K562 (cell line): ENCODE results near the gene POLK. TPM values are rescaled to one million over a fixed set of nuclear protein-coding genes. Genes with fewer than 3 reads are reported as not detected.
"Not testable (repeated sequence)": the region's sequence is repeated elsewhere in the genome, so short reads cannot be mapped to it uniquely, and the experiment has no call there.

Source experiments
- ATAC-seq: fragments of 200-7000 bp; cut with Tn5 transposase; 3 replicates; pipeline ENCODE4 v1.9.1; 2020; ENCODE audit warnings: moderate library complexity
- BruUV-seq: library from RNA; stranded (reverse); fragments of 400-500 nt; replicated peaks from 2 replicates; lab custom pipeline; 2021; lab: Mats Ljungman, UMichigan
- CTCF ChIA-PET: fragments of 300-600 bp; formaldehyde crosslinking; extraction: SDS; loops from one replicate; lab custom pipeline; 2021; ENCODE audit warnings: low intra/inter-chr PET ratio; lab: Yijun Ruan, JAX
- POLR2A ChIA-PET: fragments of 300-600, 350-650 bp; sonication (Branson Sonifier 250); formaldehyde crosslinking; extraction: SDS; loops from one replicate; lab custom pipeline; 2021; ENCODE audit warnings: antibody characterized with exemption, inconsistent platforms; lab: Yijun Ruan, JAX
- DNase-seq, 4 experiments: peaks; one replicate each; pipeline versions ENCODE4 v3.0.0 to v3.0.0-alpha.2; 2011 to 2018; ENCODE audit warnings: low spot score in 3 of 4, mixed read lengths in 3 of 4; ENCODE audit errors: extremely low read depth in 1 of 4
- FAIRE-seq: peaks from 2 replicates; lab custom pipeline; 2011; peaks lifted over from hg19 to GRCh38; lab: Jason Lieb, UNC
- H2AFZ ChIP-seq: 2 replicates; pipeline ENCODE4 v1.6.0; 2011; ENCODE audit warnings: low read depth, low read length, control low read depth, inconsistent platforms
- H3K27ac ChIP-seq: fragments of 200-600 bp; 3 replicates; pipeline ENCODE4 v1.8.0; 2011; ENCODE audit warnings: low read depth, mild to moderate bottlenecking, control low read depth, inconsistent platforms, low read length, moderate library complexity, mixed read lengths; ENCODE audit errors: extremely low read depth
- H3K27me3 ChIP-seq, 2 experiments: fragments of 300-600 bp in 1 of 2; 2 replicates in 1 of 2; 3 replicates in 1 of 2; pipeline versions ENCODE4 v1.6.0 to v1.8.0; 2011; ENCODE audit warnings: inconsistent platforms in 2 of 2, low read length in 2 of 2, mild to moderate bottlenecking in 1 of 2, mixed read lengths in 1 of 2, moderate library complexity in 1 of 2; ENCODE audit not compliant: control insufficient read depth in 2 of 2, insufficient read depth in 2 of 2
- H3K36me3 ChIP-seq: fragments of 300-600 bp; 3 replicates; pipeline ENCODE4 v1.8.0; 2011; ENCODE audit warnings: mild to moderate bottlenecking, low read length, inconsistent platforms; ENCODE audit not compliant: control insufficient read depth, insufficient read depth
- H3K4me1 ChIP-seq, 2 experiments: fragments of 200-600 bp in 1 of 2; replicated peaks in 1 of 2; 2 replicates in 1 of 2; 3 replicates in 1 of 2; pipeline versions ENCODE4 v1.5.1 to v1.8.0; 2011; ENCODE audit warnings: inconsistent platforms in 2 of 2, low read length in 2 of 2, mild to moderate bottlenecking in 1 of 2, mixed read lengths in 1 of 2, moderate library complexity in 1 of 2; ENCODE audit not compliant: control insufficient read depth in 2 of 2, insufficient read depth in 2 of 2
- H3K4me2 ChIP-seq: 2 replicates; pipeline ENCODE4 v1.6.1; 2011; ENCODE audit warnings: low read length, control low read depth, inconsistent platforms, mixed read lengths; ENCODE audit not compliant: insufficient read depth
- H3K4me3 ChIP-seq: fragments of 200-600 bp; sonication (generic), shearing (Covaris generic); 2 replicates; pipeline ENCODE4 v1.5.1; 2016; ENCODE audit warnings: control low read depth, inconsistent platforms
- H3K79me2 ChIP-seq: fragments of 200-600 bp; 3 replicates; pipeline ENCODE4 v1.8.0; 2011; ENCODE audit warnings: low read length, inconsistent platforms; ENCODE audit not compliant: control insufficient read depth, insufficient read depth
- H3K9ac ChIP-seq, 2 experiments: 2 replicates each; pipeline versions ENCODE4 v1.6.0 to v1.6.1; 2011; ENCODE audit warnings: low read depth in 2 of 2, low read length in 2 of 2, control low read depth in 1 of 2, inconsistent platforms in 1 of 2, mild to moderate bottlenecking in 1 of 2, mixed read lengths in 1 of 2; ENCODE audit not compliant: insufficient read depth in 1 of 2
- H3K9me1 ChIP-seq: one replicate; pipeline ENCODE4 v1.6.0; 2011; ENCODE audit warnings: inconsistent platforms, mild to moderate bottlenecking, low read length, moderate library complexity; ENCODE audit not compliant: control insufficient read depth, insufficient read depth
- H3K9me3 ChIP-seq: replicated peaks from 2 replicates; pipeline ENCODE4 v1.5.1; 2011; ENCODE audit warnings: low read depth, low read length, inconsistent platforms; ENCODE audit not compliant: control insufficient read depth, insufficient read depth
- H4K20me1 ChIP-seq: replicated peaks from 2 replicates; pipeline ENCODE4 v1.6.1; 2011; ENCODE audit warnings: low read length, inconsistent platforms, mixed read lengths; ENCODE audit not compliant: control insufficient read depth, insufficient read depth
- BCOR ChIP-seq: fragments of 450-650 bp; IDR thresholded peaks from 2 replicates; pipeline ENCODE4 v1.6.1; 2016
- BRCA1 ChIP-seq, 2 experiments: fragments of 450-650 bp in 1 of 2; sonication (generic) in 1 of 2; formaldehyde crosslinking in 1 of 2; IDR thresholded peaks; 2 replicates each; pipeline versions ENCODE4 v1.5.0 to v1.6.1; 2017 to 2020; ENCODE audit warnings: mild to moderate bottlenecking in 1 of 2, missing genetic modification reagents in 1 of 2
- CREM ChIP-seq: IDR thresholded peaks from 2 replicates; pipeline ENCODE4 v1.6.1; 2014; ENCODE audit warnings: antibody characterized with exemption, low read depth
- EGR1 ChIP-seq: fragments of 450-650 bp; conservative IDR thresholded peaks from 2 replicates; pipeline ENCODE4 v1.6.1; 2017; ENCODE audit warnings: mild to moderate bottlenecking
- KDM1A ChIP-seq, 2 experiments: fragments of 450-650 bp; IDR thresholded peaks; 2 replicates each; pipeline ENCODE4 v1.6.1; 2016; ENCODE audit warnings: mild to moderate bottlenecking in 2 of 2
- ZNF146 ChIP-seq: IDR thresholded peaks from one replicate; pipeline ENCODE4 v1.6.1; 2018; ENCODE audit warnings: missing compliant biosample characterization; ENCODE audit not compliant: unreplicated experiment
- WGBS: fragments of 100-300 bp; shearing (Covaris generic); methylation state at CpG from one replicate; pipeline ENCODE4 v1.1.6; 2016; ENCODE audit warnings: low coverage, mixed read lengths; ENCODE audit not compliant: insufficient coverage; ENCODE audit errors: missing lambda C conversion rate; 5-methylcytosine and 5-hydroxymethylcytosine counted together
- in situ Hi-C: fragments of 300-500 bp; cut with MboI; formaldehyde crosslinking; loops from 4 replicates; pipeline ENCODE4 v1.15.0; 2018; ENCODE audit warnings: inconsistent platforms, mixed read lengths
- intact Hi-C: fragments of 100-400 bp; cut with micrococcal nuclease; formaldehyde crosslinking; loops from 2 replicates; pipeline ENCODE4 v1.14.2; 2022
- polyA plus RNA-seq, 8 experiments: library from polyadenylated mRNA; depleted of rRNA in 4 of 8; stranded (reverse) in 5 of 8; unstranded in 3 of 8; fragments of >200 nt; fragmentation: Nextera tagmentation in 2 of 8; fragmentation: Illumina TruSeq in 1 of 8; extraction: Ambion mirVana in 2 of 8; extraction: Trizol in 1 of 8; gene quantifications; 2 replicates each; pipeline versions ENCODE4 v1.2.1 to v1.2.3, GENCODE V29; 2011 to 2014; ENCODE audit warnings: inconsistent platforms in 1 of 8, missing spikeins in 1 of 8
- total RNA-seq, 7 experiments: library from RNA; depleted of rRNA in 6 of 7; stranded (reverse); fragments of >200 nt in 6 of 7; fragmentation: Illumina TruSeq in 2 of 7; extraction: Trizol in 2 of 7; gene quantifications; 2 replicates each; pipeline versions ENCODE4 v1.2.1 to v1.2.3, GENCODE V29; 2011 to 2021; ENCODE audit warnings: low replicate concordance in 1 of 7

POLK gene
- total and polyA plus RNA-seq, 9 of the 15 experiments (the other 6 are each of a cell fraction or from before 2014, with no cell fraction given) = 6.1 to 31.6 (median 16.5) TPM

DNA sequence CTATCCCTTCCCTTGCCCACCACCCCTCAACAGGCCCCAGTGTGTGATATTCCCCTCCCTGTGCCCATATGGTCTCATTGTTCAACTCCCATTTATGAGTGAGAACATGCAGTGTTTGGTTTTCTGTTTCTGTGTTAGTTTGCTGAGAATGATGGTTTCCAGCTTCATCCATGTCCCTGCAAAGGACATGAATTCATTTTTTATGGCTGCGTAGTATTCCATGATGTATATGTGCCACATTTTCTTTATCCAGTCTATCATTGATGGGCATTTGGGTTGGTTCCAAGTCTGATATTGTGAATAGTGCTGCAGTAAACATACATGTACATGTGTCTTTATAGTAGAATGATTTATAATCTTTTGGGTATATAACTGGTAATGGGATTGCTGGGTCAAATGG is 49.0 kb downstream of the POLK start:
- H3K36me3 ChIP-seq, H3K9me3 ChIP-seq, BruUV-seq, intact Hi-C loops, H3K4me3 ChIP-seq, H3K9me1 ChIP-seq, H3K27me3 ChIP-seq, H3K4me2 ChIP-seq, ATAC-seq, H3K27ac ChIP-seq, FAIRE-seq, H3K4me1 ChIP-seq, DNase-seq, POLR2A ChIA-PET, CTCF ChIA-PET, H4K20me1 ChIP-seq, in situ Hi-C loops, H3K9ac ChIP-seq, H2AFZ ChIP-seq: not testable (repeated sequence)
- H3K79me2 ChIP-seq = peaks cover 16% of the 10 kb centered on the region; the same call in 2 of the 3 replicates
- peak; percentile 88 for TF ChIP-seq ZNF146
- peak; percentile 39; the same call in 1 of the 2 replicates for TF ChIP-seq BCOR
- peak in 1 of 2 experiments; percentile 28; a peak in 1 of 4 replicates for TF ChIP-seq KDM1A (IDR thresholded peaks at IDR 0.05)
- 100% methylated on average over 1 of the region's 1 CpG for WGBS

DNA sequence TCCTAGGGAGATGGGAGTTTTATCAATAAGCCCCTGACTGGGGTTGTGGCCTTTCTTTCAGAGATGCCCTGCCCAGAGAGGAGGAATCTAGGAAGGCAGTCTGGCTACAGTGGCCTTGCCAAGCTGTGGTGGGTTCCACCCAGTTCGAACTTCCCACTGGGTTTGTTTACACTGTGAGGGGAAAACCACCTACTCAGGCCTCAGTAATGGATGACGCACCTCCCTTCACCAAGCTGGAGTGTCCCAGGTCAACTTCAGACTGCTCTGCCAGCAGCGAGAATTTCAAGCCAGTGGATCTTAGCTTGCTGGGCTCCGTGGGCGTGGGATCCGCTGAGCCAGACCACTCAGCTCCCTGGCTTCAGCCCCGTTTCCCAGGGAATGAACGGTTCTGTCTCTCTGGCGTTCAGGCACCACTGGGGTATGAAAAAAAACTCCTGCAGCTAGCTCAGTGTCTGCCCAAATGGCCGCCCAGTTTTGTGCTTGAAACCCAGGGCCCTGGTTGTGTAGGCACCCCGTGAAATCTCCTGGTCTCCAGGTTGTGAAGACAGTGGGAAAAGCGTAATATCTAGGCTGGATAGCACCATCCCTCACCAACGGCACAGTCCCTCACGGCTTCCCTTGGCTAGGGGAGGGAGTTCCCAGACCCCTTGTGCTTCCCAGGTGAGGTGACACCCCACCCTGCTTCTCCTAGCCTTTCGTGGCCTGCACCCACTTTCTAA is 54.5 kb downstream of the POLK start:
- peaks cover 52% of the 10 kb centered on the region; the same call in 2 of the 3 replicates for H3K79me2 ChIP-seq
- H3K27me3 ChIP-seq; H3K36me3 ChIP-seq; CTCF ChIA-PET; in situ Hi-C loops; H3K9me1 ChIP-seq; H4K20me1 ChIP-seq; FAIRE-seq; H3K9me3 ChIP-seq; BruUV-seq; TF ChIP-seq BRCA1 (IDR thresholded peaks at IDR 0.05): not testable (repeated sequence)
- peak overlapping the region; percentile 71 for H3K4me2 ChIP-seq
- ATAC-seq (peak; percentile 41), DNase-seq (peak in 1 of 4 experiments; percentile 23)
- peak overlapping the region; percentile 56 to 72 for H3K9ac ChIP-seq
- H2AFZ ChIP-seq = peak overlapping the region; percentile 82
- peak overlapping the region; percentile 5; the same call in 1 of the 2 replicates for H3K4me3 ChIP-seq
- intact Hi-C loops = loop anchor here (5.0 kb wide), 1 partner anchor 54 kb away; the partner anchor contains the start of genes CERT1 and POLK
- peaks cover 9 to 25% of the 10 kb centered on the region in 2 experiments for H3K4me1 ChIP-seq
- H3K27ac ChIP-seq = peak overlapping the region; percentile 79
- 48% methylated on average over 14 of the region's 15 CpGs for WGBS
- TF ChIP-seq BRCA1 (CRISPR knock-in tag; IDR thresholded peaks at IDR 0.05) (0 out of 2 replicates have a peak, but pooled peaks have one; percentile 53), EGR1 (peak; percentile 53; the same call in 1 of the 2 replicates), CREM (0 out of 2 replicates have a peak, but pooled peaks have one; percentile 1)
- POLR2A ChIA-PET = interaction anchor here (0.6 to 1.5 kb wide), 2 partner anchors 29 to 54 kb away, joined by 3 read pairs; no protein-coding TSS in a partner anchor
